ENCODE measurements around the gene ACCS.

- no peak for TF ChIP-seq POLR2A (IDR thresholded peaks at IDR 0.05)
- TF ChIP-seq, protein P1, sequence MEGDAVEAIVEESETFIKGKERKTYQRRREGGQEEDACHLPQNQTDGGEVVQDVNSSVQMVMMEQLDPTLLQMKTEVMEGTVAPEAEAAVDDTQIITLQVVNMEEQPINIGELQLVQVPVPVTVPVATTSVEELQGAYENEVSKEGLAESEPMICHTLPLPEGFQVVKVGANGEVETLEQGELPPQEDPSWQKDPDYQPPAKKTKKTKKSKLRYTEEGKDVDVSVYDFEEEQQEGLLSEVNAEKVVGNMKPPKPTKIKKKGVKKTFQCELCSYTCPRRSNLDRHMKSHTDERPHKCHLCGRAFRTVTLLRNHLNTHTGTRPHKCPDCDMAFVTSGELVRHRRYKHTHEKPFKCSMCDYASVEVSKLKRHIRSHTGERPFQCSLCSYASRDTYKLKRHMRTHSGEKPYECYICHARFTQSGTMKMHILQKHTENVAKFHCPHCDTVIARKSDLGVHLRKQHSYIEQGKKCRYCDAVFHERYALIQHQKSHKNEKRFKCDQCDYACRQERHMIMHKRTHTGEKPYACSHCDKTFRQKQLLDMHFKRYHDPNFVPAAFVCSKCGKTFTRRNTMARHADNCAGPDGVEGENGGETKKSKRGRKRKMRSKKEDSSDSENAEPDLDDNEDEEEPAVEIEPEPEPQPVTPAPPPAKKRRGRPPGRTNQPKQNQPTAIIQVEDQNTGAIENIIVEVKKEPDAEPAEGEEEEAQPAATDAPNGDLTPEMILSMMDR (IDR thresholded peaks at IDR 0.05) = no peak
- TF ChIP-seq POLR2AphosphoS5 (IDR thresholded peaks at IDR 0.05) = peak in 2 of 3 donors; percentile 22 to 28
These were observed 35.8 kb upstream of the ACCS start for GRCh38 chr11:44029977-44030911.

Measured in breast epithelium (tissue), 3 donors.